Measurements from ENCODE around the gene ANKRD39.
"Not testable (repeated sequence)": the region's sequence is repeated elsewhere in the genome, so short reads cannot be mapped to it uniquely, and the experiment has no call there.

The ANKRD39 gene

DNA sequence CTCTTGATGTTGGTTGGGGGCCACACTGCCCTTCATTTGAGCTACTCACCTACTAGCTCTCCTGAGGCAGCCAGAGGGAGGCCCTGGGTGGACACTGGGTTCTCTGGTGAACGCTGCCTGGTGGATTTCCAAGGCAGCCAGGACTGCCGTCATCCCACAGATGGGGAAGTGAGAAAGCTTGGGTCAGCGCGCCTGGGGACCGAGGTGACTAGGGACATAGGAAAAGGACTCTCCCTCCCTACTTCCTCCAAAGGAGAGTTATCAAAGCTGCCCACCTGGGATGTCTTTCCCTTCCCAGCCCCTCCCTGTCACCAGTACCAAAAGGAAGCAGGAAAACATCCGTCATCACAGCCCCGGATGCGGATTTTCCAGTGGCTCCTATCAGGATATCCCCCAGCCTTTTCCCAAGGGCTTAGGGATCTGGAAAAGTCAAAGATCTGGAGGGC lies 15.9 kb upstream of the ANKRD39 start:
- DNase-seq = peak in 16 of 58 donors; percentile 24 to 51 (median 34)

DNA sequence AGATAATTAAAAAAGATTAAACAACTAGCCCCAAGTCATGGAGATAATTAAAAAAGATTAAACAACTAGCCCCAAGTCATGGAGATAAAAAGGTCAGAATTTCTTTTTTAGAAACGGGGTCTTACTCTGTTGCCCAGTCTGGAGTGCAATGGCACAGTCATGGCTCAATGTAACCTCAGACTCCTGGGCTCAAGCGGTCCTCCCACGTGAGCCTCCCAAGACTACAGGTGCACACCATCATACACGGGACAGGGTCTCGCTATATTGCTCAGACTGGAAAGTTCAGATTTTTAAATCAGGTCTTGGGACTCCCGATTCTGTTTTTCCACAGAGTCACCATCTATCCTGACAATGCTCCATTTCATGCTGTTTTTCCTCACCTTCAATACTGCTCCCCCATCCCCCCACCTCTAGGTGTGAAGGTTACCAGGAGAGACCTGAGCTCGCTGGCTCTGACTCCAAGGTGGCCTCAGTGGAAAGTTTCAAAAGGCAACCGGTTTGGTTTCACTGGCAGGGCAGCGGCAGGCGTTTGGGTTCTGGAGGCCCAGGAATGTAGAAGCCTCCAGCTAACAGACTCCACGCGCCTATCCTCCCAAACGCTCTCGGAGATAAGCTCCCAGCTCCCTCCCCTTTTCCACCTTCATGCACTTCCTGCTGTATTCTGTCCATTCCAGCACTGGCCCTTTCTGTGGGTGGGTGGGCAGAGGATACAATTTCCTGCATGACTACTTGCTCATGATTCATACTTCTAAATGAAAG lies 15.0 kb upstream of the ANKRD39 start:
- no peak for DNase-seq

DNA sequence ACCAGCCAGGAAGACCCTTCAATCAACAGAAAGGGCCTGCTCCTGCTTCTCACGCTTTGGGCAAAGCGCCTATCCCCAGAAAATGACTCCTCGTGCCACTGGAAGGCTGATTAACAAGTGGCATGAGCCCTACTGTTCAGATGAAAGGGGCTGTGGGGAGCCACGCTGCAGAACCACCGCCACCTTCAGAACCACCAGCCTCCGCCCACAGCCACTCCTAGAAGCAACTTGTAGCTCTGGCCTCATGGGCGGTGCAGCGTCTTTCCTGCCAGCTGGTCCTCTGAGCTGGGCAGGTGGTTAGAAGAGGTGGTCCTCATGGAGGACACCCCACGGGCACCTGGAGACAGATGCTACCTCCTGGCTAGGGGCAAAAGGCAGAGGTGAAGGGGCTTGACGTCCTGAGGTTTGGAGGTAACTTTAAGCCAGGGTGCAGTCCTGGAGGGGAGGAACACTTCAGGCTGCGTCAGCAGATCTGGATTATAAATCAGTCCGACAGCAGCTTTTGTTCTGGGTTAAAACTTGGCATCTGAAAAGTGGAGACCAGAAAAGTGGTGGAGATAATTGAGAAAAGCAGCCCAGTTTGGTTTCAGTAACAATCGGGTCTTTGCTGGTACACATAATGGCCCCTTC lies 12.9 kb upstream of the ANKRD39 start:
- peak in 33 of 58 donors; percentile 20 to 80 (median 60) for DNase-seq

DNA sequence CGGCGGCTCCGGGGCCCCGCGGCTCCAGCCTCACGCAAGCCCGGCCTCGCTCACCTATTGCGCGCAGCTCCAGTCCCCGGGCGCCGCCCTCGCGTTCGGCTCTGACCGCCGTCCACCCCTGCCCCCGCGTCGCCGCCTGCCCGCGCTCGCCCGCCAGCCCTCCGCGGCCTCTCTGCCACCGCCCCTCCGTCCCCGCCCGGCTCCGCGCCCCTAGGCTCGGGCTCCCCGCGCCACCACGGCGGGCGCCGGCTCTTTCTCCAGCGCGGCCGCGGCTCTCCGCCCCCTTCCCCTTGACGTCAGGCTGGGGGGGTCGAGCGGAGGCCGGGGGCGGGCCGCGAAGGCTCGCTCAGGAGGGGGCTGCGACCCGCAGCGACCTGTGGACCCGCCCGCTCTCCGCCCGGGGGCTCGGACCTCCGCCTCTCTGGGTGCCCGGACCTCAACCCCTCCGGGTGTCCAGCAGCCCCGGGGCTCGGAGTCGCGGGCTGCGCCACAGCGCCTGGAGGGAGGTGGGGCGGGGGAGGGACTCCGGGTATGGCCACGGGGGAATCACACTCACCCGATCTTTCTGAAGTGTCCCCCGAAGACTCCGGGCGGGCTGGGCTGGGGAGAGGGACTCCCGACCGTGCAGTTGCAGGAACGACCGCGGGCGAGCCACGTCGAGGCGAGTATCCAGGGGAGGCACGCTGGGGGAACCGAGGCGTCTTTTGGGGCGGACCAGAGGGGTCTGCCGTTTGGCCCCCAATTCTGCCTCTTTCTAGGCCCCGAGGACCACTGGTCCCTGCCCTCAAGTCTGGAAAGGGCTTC lies 12.2 kb upstream of the ANKRD39 start, which contains the start of gene SEMA4C:
Gene SEMA4C (minus strand): TSS at position 259 of the 804 bp plus-strand sequence. CDS start 2,194 bp downstream, outside the sequence.
- DNase-seq = peak in 52 of 58 donors; percentile 35 to 91 (median 70)

DNA sequence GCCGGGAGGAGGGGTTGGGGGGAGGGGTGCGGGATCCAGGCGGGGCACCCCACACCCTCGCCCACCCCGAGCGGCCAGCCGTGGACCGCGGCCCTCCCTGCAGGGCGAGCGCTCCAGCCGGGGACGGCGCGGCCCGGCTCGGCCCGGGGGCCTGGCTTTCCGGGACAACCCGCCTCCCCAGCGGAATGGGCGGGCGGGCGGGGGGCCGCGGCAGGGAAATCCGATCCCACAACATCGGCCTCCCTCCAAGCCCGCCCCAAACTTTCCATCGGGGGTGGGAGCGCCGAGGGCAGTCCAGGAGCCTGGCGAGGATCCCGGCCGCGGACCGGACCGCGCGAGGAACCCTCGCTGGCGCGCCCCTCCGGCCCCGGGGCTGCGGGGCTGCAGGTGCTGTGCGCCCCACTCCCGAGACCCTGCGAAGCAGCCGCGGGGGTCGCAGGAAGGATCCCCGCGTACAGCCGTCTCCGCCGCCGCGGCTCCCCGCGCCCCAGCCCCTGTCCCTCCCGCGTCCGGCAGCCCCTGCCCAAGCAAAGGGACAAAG lies 11.5 kb upstream of the ANKRD39 start:
- peak in 41 of 58 donors; percentile 37 to 86 (median 70) for DNase-seq

DNA sequence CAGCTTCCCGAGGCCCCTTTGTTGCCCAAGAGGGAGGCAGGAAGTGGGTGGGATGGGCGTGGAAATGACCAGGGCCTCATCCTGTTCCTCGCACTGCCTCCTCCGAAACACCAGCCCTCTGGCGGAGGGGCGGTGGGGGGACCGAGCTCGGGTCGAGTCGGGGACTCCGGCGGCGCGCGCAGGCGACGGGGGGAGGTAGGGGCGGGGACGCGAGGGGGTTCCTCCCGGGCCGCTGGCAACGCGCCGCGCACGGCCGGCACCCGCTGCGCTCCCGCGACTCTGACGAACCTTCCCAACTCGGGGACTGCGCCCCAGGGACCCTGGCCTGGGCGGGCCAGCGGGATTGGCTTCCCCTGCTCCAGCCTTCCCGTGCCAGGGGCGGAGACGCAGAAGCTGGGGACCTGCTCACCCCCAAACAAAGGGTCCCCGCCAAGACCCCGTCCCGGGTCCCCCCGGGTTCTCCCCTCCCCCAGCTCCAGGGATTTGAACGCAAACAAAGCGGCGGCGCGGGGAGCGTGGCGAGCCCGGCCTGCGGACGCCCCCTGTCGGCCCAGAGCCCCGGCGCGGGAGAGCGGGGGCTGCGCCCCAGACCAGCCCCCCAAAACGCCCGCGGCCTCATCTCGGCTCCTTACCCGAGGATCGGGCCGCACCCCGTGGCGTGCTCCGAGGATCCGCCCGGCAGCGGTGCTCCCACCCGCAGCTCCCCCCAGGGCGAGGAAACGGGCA lies 10.9 kb upstream of the ANKRD39 start:
- DNase-seq = peak in 49 of 58 donors; percentile 41 to 84 (median 70)

DNA sequence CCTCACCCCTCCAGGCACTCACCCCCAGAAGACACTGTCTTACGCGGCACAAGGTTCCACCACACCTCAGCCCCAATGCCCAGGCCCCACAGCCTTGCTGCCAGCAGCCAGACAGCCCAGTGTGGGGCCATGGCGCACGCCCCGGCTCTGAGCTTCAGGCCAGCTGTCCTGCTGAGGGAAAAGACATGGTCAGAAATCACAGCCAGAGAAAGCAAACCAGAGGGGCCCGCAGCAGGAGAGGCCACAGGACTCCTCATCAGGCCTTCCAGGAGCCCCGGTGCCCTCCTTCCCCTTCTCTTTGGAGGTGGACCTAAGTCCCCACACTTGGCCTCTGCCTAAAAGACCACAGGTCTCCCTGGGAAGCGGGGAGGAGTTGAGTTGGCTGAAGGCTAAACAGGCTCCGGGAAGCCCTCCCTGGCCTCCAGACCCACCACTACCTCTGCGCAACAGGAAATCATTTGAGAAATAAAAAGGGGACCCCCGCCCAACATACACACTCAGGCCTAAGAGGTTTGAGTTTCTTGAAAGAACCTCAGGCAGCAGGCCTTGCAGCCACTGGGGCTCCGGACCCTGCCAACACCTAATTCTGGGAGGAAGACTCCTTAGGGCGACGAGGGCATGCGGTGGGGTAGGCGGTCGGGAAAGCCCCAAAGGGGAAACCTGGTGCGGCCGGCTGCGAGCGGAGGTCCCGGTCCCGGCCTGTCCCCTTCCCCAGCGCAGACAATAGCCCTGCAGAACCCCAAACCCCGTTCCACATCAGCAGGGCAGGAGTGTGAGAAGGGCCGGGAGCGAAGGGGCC lies 10.1 kb upstream of the ANKRD39 start:
- DNase-seq = peak in 6 of 58 donors; percentile 21 to 42 (median 30)

DNA sequence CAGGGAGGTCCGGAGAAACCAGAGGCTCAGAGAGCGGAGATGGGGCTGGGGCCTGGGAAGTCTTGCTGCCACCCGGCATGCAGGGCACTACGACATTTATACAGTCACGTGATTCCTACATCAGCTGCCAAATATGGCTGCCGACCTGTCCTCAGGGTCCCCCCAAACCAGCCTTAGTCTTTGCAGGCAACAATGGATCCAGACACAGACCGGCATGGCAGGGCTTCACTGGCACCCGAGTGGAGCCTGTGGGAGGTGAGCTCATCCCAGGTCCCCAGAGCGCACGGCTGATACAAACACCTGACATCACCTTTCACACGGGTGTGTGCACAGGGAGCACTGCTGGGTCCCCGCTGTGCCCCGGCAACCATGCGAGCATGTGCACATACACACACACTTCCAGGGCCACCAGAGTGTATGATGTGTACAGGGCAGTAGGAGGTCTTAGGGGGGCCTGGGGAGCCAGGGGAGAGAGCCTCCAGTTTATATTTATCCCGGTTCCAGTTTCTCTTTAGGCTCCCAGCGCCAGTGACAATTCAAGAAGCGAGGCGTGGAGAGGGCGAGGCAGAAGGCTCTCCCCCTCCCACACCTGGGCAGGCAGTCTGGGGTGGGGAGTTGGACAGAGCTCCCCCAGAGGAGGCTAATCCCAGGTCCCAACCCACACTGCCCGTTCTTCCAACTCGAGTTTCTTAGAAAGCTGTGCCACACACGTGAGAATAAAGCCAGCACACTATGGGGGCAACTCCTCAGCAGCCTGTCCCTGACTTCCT lies 9.4 kb upstream of the ANKRD39 start:
- peak in 2 of 58 donors; percentile 19 to 31 for DNase-seq

DNA sequence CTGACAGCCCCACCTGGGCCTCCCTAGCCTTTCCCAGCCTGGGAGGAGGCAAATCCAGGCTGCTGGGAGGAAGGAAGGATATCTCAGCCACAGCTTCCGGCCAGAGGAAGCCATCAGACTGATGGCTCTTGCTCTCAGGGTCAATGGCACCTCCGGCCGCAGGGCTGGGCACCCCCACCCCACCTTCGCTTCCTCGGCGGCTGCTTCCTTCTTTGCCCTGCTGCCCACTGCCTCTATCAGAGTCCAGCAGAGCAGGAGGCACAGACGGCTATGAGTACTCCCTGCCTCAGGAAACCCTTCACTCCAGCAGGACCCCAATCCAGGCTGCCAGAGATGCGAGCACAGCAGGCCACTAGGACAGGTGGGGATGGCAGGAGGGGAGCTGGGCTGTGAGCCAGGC lies 8.8 kb upstream of the ANKRD39 start:
- no peak for DNase-seq

DNA sequence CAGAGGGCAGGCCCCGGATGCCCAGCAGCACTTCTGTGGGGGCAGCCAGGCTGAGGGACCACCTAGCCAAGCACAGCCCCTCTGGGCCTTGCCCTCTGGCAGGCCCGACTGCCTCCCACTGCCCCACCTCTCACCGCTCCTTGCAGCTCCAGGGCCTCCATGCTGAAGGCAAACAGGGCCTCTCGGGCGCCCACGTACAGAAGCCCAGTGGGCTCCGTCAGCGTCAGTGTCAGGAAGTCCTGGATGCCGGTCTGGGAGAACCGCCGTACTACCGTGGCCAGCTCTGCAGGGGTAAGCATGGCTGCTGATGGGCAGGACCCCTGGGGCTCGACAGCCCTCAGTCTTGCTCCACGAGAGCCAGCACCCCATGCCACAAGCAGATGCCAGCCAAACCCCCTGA lies 8.3 kb upstream of the ANKRD39 start:
- no peak for DNase-seq

DNA sequence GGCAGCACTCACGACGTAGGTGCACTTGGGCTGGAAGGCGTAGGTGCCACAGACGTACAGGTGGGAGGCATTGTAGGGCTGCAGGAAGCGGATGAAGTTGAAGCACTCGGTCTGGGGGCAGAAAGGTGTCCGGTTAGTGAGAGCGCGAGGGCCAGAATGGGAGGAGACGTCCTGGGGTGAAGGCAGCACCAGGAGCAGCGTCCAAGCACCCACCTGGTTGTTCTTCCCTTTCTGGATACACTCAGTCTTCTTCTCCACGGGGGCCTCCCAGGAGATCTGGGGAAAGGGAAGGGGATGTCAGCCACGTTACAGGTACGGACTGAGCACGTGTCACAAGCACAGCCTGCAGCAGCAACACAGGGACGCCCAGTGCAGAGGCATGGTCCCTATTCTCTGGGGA lies 7.8 kb upstream of the ANKRD39 start:
- DNase-seq = no peak

DNA sequence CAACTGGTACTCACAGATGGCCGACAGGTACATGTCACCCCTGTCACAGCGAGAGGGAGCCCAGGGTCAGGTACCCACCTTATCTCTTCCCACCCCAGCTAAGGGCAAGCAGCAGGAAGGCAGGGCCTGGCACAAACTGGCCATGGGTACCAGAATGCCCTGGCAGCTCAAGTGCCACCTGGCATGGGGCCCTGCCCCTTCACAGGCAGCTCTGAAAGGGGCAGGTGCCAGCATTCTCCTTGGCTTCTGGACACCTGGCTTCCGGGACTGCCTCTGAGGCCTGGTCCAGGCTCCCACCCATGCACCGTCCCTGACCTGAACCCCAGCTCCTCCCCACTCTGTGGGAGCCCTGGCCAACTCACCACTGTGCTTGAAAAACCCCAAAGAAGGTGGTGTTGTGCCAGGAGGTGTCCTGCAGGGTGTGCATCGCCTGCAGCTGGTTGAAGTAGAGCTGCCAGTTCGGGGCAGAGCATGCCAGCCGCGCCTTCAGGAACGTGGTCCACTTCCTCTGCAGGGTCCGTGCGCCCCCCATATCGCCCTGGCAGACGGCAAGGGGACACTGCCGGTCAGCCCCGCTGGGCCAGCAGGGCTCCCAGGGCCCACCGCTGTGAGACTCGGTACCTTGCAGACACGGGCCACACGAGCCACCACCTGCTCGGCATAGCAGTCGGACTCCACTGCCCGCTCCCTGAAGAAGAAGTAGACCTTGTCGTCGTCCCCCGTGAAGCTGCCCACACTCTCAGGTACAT lies 6.7 kb upstream of the ANKRD39 start:
- no peak for DNase-seq

DNA sequence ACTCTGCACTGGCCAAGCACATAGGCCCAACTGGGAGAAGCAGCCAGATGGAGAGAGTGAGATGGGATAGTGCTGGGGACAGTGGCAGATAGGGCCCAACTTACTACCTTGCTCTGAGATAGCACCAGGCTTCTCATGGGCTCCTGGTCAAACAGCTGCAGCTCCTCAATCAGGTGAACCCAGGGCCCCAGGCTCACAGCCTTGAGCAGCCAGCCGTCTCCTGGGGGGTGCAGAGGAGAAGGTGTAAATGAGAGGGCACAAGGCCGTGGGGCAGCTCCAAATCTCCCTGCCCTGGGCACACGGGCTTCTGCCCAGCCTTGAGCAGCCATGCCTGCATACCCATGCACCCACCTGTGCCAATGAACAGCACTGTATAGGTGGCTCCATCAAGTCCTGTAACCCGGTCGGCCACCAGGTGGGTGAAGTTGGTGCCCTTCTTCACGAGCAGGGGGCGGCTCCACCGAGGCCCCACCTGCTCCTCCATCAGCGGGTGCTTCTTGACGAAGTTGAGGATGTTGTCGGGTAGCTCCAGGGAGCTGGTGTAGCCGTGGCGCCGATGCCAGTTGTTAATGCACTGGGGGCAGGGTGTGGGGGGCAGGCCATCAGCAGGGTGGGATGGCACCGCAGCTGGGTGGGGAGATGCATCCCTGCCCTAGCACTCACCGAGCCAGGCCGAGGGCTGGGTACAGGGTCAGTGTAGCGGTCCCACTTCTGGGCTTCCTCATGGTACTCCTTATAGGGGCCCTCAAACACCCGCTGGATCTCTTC lies 5.9 kb upstream of the ANKRD39 start:
- no peak for DNase-seq

DNA sequence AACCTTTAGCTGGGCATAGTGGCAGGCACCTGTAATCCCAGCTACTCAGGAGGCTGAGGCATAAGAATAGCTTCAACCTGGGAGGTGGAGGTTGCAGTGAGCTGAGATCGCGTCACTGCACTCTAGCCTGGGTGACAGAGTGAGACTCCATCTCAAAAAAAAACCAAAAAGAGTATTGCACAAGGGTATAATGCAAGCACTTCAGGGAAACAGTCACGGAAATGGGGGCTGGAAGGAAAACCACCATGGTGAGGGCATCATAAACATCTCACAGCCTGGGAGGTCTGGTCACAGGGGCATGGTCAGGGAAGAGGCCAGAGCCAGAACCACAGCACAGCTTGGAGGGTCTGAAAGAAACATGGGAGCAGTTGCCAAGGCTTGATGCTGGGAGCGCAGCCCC lies 5.2 kb upstream of the ANKRD39 start:
- not testable (repeated sequence) for DNase-seq

DNA sequence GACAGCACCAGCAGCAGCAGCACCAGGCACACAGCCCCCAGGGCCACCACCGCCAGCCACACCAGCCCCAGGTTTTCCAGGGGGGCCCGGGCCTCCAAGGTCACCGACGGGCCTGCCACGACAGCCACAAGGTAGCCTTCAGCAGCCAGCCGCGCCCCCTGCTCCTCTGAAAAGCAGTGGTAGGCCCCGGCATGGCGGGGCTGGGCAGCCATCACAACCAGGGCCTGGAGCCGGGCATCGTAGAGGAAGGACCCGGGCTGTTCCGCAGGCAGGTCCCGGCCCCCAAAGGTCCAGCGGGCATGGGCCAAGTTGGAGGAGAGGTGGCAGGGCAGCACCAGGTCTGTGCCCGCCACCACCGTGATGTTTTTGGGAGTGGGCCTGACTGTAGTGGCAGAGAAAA lies 3.3 kb upstream of the ANKRD39 start:
- no peak for DNase-seq

DNA sequence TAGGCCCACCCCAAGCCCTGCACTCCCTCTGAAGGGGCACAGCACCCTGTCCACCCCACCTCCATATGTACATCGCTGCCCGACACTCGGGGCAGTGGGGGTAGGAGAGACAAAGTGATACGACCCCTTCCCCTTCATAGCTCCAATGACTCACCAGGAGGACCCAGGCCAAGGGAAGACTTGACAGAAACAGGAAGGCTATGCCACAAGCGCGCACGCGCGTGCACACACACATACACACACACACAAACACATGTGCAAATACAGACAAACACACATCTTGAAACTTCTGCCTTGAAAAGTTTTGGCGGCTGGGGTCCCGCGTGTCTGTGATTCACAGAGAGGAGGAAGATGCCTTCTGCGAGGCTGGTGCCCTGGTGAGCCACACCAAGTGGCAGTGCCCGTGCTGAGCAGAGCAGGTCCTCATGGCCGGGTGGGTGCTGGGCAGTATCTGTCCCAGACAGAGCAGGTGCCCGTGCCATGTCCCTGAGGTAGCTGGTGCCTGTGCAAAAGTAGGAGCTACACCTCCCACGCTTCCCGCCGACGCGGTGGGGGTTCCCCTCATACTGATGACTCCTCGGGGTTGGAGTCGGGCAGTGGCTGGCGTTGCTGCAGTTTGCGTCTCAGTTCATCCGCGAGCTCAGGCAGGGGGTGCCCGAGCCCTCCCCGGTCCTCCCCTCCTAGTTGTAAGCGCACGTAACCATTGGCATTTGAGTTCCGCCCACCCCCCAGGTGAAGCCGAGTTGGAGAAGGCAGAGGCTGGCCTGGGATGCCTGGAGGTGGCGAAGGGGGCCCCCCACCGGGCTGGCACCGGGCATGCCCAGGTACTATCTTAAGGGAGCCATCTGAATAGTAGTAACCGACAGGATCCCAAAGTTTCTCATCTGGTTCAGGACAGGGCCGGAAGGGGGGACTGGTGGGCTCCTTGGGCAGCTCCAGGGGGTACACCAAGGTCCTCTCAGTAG lies 2.5 kb upstream of the ANKRD39 start:
- DNase-seq = peak in 1 of 58 donors; percentile 21
